HG02763 (cell line): Measurements from ENCODE around the gene TMSB4X.
"Not testable (repeated sequence)": the region's sequence is repeated elsewhere in the genome, so short reads cannot be mapped to it uniquely, and the experiment has no call there.

Source experiments
- ATAC-seq: cut with Tn5 transposase; IDR thresholded peaks from one replicate; pipeline ENCODE4 v1.9.1; 2021; ENCODE audit warnings: mild to moderate bottlenecking, moderate library complexity; ENCODE audit not compliant: unreplicated experiment

TMSB4X gene

DNA sequence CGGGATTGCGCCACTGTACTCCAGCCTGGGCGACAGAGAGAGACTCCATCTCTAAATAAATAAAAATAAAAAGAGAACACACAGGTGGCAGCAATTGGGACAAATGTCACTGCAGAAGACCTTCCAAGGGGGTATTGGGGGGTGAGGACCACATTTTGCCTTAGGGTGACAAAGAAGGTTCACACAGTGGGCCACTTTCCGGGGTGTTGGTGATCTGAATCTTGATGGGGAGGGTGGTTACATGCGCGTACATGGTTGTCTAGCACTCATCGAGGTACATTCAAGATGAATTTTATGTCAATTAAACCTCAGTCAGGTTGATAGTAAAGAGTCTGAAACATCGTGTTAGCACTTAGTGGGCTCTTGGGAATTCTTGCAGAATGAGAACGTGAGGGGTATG is 20.5 kb upstream of the TMSB4X start:
- no peak for ATAC-seq

DNA sequence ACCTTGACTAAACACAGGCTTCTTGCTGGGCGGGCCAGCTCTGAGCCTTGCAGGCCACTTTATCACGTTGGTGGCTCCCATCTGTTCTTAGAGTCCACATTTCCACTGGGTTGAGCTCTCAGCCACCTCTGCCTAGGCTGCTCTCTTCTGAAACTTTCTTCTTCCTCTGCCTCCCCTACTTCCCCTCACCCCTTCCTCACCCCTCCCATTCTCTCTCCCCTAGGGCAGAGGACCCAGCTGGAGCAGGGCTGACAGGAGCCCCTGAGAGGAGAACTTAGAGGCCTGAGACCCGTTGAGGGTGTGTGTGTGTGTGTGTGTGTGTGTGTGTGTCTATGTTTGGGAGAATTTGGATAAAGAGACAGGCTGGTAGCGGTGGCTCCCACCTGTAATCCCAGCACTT is 19.9 kb upstream of the TMSB4X start:
- no peak for ATAC-seq

DNA sequence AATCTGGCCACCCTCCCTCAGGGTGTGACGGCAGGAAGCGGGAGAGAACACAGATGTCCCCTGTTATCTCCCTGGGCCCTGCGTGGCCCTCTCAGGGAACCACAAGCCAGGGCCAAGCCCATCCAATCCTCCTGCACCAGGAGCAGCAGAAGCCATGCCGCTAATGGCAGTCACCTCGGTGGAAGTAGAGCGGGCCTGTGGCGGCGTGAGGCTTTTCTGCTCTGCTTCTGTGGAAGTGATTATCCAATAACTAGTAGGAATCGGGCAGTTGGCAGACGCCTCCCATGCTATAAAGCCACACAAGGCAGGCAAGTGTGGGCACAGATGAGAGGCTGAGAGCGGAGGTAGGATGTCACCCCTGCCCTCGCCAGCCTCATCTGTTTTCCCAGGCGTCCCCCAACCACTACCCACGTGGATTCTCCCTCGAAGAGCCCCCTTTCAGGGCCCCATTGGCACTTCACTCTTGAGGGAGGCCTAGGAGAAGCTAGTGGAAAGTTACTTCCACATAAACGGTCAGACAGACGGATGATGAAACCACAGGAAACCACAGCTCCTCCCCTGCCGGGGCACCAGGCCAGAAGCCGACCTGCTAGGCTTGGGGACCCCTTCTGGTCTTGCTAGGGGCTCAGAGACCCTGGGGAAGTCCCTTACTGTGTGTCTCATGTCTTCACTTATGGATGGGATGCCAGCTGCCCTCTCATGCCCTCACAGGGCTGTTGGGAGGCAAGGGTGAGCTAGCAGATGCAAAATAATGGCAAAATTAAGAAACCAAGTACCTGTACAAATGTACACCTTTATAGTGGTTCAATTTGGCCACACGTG is 18.8 kb upstream of the TMSB4X start:
- peak; percentile 45 for ATAC-seq

DNA sequence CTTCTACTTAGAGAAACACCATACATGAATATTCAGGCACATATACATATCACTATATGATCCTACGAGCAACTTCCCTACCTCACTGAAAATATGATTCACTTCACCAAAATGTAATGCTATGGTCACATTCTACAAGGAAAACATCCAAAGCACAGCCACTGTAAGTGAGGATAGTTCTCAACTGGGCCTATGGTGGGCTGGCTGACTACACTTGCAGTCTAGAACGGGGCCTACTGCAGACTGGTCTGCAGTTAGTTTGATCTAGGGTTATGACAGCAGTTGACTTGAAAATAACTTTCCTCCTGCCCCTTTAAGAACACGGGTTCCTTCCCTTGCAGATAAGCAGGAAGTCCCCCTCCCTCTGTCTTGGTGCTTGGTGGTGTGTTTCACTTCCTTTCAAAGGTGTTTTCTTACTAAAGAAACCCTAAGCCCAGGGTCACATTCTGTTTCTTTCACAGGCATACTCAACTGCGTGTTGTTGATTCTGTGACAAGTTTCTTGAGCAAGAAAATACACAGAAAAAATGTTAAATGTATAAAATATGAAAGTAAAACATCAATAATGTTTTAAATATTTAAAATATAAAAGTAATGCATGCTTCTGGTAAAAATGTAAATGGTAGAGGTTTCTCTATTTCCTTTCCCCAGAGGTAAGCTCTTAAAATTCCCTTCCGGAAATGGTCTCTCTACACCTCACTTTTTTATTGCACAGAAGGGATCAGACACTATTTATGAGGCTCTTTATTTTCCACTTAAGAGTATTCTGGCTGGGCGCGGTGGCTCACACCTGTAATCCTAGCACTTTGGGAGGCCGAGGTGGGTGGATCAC is 18.0 kb upstream of the TMSB4X start:
- peak; percentile 79 for ATAC-seq

DNA sequence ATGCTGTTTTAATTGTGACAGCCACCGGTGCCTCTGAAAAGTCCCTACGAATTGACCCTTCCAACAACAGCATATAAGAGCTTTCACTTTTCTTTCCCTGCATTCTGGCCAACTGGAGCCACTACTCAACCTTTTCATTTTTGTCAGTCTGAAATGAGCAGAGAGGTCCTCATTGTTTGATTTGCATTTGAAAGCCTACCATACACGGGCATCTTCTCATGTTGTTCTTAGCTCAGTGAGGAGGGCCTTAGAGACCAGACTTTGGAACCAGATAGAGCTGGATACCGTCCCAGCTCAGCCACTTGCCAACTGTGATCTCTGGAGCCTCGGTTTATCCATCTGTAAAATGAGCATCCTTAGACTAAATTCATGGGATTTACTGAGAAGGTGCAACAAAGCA is 16.9 kb upstream of the TMSB4X start:
- ATAC-seq: no peak

DNA sequence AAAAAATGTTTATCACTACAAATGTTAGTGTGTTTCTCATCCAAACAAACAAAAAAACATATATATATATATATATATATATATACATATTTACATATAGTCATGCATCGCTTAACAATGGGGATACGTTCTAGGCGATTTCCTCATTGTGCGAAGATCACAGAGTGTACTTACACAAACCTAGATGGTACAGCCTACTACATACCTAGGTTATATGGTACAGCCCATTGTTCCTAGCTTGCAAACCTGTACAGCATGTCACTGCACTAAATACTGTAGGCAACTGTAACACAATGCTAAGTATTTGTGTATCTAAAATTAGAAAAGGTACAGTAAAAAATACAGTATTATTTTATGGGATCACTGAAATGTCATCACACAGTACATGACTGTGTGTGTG is 16.4 kb upstream of the TMSB4X start:
- no peak for ATAC-seq

DNA sequence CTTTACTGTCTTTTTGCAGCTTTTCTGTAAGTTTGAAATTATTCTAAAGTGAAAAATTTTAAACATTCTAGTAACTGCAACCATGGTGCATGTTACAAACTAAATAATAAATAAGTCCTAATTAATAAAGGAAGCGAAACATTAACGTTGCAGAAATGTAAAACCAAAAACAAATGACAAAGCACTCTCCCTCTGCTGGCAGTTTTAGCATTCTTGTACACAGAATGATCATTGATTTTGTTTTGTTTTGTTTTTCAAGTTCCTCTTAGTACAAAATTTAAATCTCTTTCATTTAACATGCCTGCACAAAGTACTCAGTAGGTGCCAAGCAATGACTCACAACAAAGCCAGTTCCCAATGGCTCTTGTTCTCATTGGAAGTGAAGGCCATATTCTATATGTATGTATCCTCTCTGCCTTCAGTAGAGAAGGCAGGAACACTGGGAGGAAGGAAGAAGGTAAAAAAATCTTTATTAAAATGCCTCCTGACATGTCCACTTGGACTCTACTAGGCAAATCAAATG is 13.7 kb upstream of the TMSB4X start:
- ATAC-seq: no peak

DNA sequence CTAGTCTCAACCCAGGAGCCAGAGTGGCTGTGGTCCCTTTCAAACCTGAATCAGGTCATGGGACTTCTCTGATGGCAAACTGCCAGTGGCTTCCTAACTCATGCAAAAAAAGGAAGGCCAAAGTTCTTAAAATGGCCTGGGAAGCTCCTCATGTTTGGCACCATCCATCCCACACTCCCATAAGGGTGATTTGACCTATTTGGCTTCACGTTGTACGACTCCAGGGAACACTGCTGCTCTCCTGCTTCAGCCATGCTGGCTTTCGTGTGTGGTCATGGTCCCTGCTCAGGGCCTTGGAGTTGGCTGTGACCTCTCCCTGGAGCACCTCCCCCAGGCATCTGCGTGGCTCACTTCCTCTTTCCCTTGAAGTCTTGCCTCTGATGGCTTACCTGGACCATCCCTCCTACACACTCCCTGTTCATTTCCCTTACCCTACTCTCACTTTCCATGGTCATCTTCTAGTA is 12.8 kb upstream of the TMSB4X start:
- no peak for ATAC-seq

DNA sequence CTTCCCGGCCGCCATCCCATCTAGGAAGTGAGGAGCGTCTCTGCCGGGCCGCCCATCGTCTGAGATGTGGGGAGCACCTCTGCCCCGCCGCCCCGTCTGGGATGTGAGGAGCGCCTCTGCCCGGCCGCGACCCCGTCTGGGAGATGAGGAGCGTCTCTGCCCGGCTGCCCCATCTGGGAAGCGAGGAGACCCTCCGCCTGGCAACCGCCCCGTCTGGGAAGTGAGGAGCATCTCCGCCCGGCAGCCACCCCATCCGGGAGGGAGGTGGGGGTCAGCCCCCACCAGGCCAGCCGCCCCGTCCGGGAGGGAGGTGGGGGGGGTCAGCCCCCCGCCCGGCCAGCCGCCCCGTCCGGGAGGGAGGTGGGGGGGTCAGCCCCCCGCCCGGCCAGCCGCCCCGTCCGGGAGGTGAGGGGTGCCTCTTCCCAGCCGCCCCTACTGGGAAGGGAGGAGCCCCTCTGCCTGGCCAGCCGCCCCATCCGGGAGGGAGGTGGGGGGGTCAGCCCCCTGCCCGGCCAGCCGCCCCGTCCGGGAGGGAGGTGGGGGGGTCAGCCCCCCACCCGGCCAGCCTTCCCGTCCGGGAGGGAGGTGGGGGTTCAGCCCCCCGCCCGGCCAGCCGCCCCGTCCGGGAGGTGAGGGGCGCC is 11.6 kb upstream of the TMSB4X start:
- not testable (repeated sequence) for ATAC-seq

DNA sequence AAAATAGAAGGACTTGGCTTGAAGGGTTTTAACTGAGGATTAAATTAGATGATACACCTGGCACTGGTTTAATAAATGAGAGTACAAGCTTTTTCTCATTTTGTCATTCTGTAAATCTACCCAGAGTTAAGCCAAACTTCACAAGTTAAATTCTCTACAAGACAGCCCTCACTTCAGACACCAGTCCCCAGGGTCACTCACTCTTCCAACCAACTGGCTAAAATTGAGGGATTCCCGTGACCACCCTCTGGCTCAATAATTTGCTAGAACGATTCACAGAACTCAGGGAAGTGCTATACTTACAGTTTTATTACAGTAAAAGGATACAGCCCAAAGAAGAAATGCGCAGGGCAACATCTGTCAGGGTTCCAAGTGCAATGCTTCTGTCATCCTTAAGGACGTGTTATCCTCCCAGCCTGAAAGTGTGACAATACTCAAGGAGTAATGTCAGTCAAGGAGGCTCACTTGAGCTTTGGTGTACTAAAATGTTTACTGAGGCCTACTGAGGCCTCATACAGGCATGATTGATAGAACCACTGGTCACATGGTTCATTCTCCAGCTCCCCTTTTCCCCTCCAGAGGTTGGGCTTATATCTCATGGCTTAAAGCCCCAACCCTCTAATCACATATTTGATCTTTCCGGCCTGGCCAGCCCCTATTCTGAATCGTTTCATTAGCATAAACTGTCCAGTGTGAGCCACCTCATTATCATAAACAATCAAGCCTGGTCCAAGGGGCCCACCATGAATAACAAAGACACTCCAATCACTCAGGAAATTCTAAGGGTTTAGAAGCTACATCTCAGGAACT is 9.6 kb upstream of the TMSB4X start:
- ATAC-seq: no peak

DNA sequence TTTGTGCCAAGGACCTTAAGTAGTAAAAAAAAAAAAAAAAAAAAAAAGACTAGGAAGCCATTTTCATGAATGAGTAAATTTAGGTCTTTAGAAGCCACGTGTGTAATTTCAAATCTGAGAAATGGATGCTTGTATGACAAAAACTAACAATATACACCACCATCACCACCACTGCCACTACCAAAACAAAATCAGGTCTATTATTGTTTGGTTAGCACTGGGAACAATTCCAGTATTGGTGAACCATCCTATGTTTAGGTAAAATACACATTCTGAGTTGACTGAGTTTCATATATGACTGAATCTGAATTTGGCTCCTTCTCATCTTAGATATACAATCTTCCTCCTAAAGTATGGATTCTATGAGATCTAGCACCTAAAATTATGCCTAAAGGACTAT is 8.8 kb upstream of the TMSB4X start:
- no peak for ATAC-seq

DNA sequence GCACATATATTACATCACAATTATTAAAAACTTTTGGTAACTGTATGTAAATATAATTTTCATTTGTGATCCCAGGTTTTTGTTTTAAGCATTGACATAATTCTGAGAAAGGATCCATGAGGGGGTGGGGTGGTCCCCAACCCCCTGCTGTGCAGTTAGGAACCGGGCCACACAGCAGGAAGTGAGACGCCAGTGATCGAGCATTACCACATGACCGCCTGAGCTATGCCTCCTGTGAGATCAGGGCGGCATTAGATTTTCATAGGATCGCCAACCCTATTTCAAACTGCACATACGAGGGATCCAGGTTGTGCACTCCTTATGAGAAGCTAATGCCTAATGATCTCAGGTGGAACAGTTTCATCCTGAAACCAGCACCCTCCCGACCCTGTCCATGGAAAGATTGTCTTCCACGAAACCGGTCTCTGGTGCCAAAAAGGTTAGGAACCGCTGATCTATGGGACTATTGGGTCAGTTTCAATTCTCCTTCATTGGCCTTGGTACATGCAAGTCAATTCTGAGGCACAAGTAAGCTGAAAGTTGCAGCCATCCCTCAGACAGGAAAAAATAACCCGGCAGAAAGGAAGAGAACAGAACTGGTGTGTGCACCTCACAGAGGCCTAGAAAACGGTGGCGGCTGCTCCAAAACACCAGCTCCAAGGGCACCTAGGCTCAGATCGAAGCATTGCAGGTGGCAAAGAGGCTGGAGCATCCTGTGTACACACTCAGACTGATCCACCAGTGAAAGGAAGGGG is 7.0 kb upstream of the TMSB4X start:
- ATAC-seq: no peak

DNA sequence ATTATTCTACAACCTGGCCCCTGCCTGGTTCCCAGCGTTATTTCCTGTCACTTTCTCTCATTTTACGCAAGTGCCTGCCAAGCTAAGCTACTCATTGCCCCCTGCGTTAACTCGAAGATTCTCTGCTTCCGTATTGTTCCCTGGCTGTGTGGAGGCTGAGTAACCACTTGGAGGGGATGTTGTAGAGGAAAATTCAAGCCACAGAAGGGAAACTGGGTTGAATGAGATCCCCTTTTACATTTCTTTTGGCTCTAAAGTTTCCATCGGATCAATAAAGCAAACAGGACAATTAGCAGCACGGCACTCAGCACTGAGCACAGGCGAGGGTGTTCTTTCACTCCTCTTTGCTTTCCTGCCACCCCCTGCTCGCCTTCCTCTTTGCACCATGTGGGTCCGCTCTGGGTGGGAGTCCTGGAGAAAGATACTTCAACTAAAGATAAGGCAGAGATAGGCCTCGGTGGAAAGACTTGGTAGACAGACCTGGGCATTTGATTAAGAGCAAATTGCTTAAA is 4.2 kb upstream of the TMSB4X start:
- no peak for ATAC-seq

DNA sequence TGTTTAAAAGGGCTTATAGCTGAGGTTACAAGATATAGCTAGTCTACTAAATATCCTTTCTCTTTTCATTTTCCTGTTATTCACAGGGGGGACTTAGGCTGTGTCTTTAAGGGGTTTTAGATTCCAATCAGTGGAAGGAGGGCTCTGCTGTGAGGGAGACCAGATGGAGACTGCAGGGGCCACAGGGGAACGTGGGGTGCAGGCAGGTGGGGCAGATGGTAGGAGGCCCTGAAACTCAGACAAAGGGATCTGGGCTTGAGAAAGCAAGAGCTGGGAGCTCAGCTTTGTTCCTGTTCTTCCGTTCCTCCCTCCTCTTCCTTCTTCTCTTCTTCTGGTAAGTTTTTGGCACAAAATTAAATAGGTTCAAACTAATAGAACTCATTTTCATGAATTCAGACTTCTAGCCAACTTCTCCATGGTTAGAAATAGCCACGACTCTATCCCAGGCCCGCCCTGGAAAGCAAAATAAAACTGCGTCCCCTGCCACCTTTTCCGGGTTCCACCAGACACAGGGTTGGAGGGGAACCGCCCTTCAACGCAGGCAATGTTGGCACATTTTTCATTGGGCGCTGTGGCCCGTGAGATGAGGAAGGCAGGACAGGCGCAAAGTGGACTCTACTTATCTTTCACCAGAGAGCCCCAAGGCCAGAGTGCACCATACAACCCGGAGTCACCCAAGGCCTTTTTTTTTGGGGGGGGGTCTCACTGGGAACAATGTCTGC is 3.5 kb upstream of the TMSB4X start:
- no peak for ATAC-seq

DNA sequence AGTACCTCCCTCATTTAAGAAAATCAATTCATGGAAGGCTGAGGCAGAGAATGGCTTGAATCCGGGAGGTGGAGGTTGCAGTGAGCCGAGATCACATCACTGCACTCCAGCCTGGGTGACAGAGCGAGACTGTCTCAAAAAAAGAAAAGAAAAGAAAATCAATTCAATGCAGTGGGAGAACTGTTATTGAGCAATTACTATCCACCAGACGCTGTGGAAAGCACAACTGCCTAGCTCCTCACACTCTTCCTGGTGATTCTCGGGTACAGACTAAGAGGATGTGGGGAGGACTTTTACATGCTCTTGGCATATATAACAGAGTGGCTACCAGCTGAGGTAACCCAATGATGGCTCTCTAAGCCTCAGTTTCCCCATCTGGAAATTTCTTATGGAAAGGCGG is 2.7 kb upstream of the TMSB4X start:
- ATAC-seq: no peak

DNA sequence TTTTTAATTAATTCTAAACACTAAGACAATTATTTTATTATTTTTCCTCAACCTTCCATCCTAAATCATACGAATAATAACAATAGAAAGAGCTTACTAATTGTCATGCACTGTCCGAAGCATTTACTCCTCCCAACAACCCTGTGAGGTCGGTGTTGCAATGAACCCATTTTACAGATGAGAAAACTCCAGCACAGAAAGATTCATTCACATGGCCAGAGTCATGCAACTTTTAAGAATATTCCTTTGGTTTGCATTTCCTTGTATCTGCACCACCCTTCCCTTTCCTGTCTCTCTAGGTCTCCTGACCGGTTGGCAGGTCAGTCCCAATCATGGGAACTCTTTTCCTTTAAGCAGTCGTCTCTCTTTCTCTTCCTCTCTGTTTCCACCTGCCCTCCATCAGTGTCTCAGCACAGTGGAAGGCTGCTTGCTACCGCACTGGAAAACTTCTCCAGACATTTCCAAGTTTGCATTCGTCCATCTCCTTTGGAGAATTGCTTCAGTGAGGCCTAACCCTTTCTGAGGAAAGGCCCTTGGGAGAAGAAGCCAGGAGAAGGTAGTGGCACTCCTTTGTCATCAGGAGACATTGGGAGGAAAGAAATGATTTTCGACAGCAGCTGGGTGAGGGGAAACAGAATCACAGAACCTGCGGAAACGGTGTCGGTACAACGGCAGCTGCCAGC is 1.9 kb upstream of the TMSB4X start:
- no peak for ATAC-seq

DNA sequence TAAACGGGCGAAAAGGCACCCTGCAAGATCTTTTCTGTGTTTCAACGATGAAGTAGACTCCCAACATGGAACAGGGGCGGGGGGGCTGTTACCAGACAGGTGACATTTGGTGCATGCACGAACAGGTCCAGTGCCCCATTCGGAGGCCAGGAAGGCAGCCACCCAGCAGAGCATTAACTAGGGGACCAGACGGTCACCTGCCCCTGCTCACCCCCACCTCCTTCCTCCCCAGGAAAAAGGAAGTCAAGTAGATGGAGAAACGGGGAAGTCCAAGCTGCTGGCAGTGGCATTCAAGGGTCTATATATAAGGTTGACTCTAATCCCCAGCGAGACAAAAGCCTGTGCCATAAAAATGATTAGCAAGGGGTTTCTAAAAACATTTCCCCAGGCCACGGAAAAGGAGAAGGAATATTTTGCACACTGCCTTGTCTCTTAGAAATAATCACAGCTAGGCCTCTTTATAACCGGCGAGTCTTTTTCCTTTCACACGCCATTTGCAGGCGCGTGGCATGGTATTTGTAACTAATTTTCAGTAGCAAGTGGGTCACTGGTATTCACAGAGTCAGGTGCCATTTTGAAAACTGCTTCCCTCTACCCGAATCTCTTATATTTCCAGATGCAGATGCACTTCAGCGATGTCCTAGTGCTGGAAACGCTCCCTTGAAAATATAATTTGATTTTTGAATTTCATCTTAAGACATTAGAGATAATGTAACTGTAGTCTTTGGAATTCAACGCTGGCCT is 1.2 kb upstream of the TMSB4X start:
- no peak for ATAC-seq

DNA sequence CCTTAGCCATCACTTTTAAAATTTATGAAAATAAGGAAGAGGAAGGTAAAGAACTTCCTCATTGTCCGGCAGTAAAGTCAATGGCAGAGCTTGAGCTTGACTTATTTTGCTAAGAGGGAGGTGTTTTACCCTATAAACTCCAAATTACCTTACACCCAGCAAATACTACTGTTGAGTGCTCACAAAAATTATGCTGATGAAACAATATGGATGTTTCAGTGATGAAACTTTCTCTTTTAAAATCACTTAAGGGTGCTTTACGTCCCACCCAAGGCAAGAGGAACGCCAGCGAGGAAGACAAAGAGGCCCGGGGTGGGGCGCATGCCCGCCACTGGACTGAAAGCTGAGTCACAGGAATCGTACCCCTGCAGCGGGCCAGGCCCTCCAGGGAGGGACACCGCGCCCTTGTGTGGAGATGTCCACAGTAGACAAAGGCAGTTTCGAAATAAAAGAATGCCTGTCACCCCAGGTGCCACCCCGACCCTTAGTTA is 560 bp upstream of the TMSB4X start:
- no peak for ATAC-seq
